Chondrocyte (in vitro differentiated cells): ENCODE measurements around the gene ZSCAN20. TPM values are rescaled to one million over a fixed set of nuclear protein-coding genes. Genes with fewer than 3 reads are reported as not detected.
"Not testable (repeated sequence)": the region's sequence is repeated elsewhere in the genome, so short reads cannot be mapped to it uniquely, and the experiment has no call there.

Experiments
- DNase-seq: peaks from one replicate; pipeline ENCODE4 v3.0.0; 2021; ENCODE audit warnings: mixed read lengths, low spot score
- H3K27ac Mint-ChIP-seq: one replicate; pipeline ENCODE4 v1.8.0; 2021; ENCODE audit warnings: mild to moderate bottlenecking, moderate library complexity, mixed read lengths; ENCODE audit not compliant: unreplicated experiment
- H3K27me3 Mint-ChIP-seq: 2 replicates; pipeline ENCODE4 v1.8.0; 2021; ENCODE audit warnings: low read depth, mixed read lengths
- H3K36me3 Mint-ChIP-seq: 2 replicates; pipeline ENCODE4 v1.8.0; 2021; ENCODE audit warnings: low read depth, mixed read lengths
- H3K4me1 Mint-ChIP-seq: 2 replicates; pipeline ENCODE4 v1.8.0; 2021; ENCODE audit warnings: low read depth, mild to moderate bottlenecking, mixed read lengths
- H3K4me3 Mint-ChIP-seq: one replicate; pipeline ENCODE4 v1.8.0; 2021; ENCODE audit warnings: mild to moderate bottlenecking, moderate library complexity, mixed read lengths; ENCODE audit not compliant: unreplicated experiment
- H3K9me3 Mint-ChIP-seq: 2 replicates; pipeline ENCODE4 v1.8.0; 2021; ENCODE audit warnings: low read depth, mixed read lengths
- total RNA-seq: library from RNA; stranded (reverse); gene quantifications from 3 replicates; pipeline ENCODE4 v1.2.1, GENCODE V29; 2021
- TF ChIP-seq, protein P1 (sequence below): fragments of 200-600 bp; sonication (generic); IDR thresholded peaks from 2 replicates; pipeline ENCODE4 v1.5.0; 2021; ENCODE audit warnings: antibody characterized with exemption, mild to moderate bottlenecking, moderate library complexity

ZSCAN20 gene
- total RNA-seq, 1 donor from 2014 or later = 4.4 TPM

DNA sequence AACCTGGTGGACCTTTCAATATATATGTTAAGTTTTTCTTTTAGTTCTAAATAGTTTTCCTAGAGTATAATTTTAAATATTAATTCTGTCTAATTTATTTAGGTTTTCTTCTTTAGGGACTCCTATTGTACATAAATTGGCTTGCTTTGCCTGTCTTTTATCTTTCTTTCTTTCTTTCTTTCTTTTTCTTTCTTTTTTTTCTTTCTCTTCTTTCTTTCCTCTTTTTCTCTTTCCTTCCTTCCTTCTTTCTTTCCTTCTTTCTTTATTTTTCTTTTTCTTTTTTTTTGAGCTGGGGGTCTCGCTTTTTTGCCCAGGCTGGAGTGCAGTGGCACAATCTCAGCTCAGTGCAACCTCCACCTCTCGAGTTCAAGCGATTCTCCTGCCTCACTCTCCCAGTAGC lies 35.2 kb downstream of the ZSCAN20 start:
- H3K27ac Mint-ChIP-seq = no peak overlapping the region
- peaks cover 1% of the 10 kb centered on the region for H3K4me1 Mint-ChIP-seq
- no peak overlapping the region for H3K4me3 Mint-ChIP-seq
- H3K9me3 Mint-ChIP-seq = peaks cover 8% of the 10 kb centered on the region
- H3K36me3 Mint-ChIP-seq = peaks cover 5% of the 10 kb centered on the region
- TF ChIP-seq, protein P1, sequence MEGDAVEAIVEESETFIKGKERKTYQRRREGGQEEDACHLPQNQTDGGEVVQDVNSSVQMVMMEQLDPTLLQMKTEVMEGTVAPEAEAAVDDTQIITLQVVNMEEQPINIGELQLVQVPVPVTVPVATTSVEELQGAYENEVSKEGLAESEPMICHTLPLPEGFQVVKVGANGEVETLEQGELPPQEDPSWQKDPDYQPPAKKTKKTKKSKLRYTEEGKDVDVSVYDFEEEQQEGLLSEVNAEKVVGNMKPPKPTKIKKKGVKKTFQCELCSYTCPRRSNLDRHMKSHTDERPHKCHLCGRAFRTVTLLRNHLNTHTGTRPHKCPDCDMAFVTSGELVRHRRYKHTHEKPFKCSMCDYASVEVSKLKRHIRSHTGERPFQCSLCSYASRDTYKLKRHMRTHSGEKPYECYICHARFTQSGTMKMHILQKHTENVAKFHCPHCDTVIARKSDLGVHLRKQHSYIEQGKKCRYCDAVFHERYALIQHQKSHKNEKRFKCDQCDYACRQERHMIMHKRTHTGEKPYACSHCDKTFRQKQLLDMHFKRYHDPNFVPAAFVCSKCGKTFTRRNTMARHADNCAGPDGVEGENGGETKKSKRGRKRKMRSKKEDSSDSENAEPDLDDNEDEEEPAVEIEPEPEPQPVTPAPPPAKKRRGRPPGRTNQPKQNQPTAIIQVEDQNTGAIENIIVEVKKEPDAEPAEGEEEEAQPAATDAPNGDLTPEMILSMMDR = no peak
- H3K27me3 Mint-ChIP-seq = peaks cover 6% of the 10 kb centered on the region
- no peak for DNase-seq

DNA sequence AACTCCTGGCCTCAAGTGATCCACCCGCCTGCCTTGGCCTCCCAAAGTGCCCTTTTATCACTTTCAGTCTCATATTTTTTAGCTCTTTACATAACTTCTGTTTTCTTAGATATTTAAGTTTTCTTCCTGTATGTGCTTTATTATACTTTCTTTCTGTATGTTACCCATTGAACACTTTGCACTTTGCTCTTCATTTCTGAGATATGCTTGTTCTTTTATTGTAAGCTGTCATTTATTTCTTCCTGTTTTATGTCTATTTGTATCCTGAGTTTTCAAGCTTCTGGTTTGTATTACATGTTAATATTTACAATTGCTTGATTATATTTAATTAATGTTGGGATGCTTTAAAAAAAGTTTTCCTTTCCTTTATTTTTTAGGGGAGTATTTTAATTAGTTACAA lies 35.7 kb downstream of the ZSCAN20 start:
- Mint-ChIP-seq H3K36me3 (peaks cover 5% of the 10 kb centered on the region), H3K4me3 (no peak overlapping the region), H3K27me3 (peaks cover 6% of the 10 kb centered on the region), H3K27ac (no peak overlapping the region), H3K9me3 (peaks cover 10% of the 10 kb centered on the region), H3K4me1 (no peaks in the 10 kb centered on the region)
- TF ChIP-seq, protein P1 = no peak
- DNase-seq = no peak

DNA sequence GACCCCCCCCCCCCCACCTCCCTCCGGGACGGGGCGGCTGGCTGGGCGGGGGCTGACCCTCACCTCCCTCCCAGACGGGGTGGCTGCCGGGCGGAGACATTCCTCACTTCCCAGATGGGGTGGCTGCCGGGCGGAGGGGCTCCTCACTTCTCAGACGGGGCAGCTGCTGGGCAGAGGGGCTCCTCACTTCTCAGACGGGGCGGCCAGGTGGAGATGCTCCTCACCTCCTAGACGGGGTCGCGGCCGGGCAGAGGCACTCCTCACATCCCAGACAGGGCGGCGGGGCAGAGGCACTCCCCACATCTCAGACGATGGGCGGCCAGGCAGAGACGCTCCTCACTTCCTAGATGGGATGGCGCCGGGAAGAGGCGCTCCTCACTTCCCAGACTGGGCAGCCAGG lies 36.8 kb downstream of the ZSCAN20 start:
- not testable (repeated sequence) for H3K4me3 Mint-ChIP-seq, H3K27ac Mint-ChIP-seq, H3K4me1 Mint-ChIP-seq, H3K36me3 Mint-ChIP-seq, H3K27me3 Mint-ChIP-seq, DNase-seq
- peaks cover 14% of the 10 kb centered on the region for H3K9me3 Mint-ChIP-seq

DNA sequence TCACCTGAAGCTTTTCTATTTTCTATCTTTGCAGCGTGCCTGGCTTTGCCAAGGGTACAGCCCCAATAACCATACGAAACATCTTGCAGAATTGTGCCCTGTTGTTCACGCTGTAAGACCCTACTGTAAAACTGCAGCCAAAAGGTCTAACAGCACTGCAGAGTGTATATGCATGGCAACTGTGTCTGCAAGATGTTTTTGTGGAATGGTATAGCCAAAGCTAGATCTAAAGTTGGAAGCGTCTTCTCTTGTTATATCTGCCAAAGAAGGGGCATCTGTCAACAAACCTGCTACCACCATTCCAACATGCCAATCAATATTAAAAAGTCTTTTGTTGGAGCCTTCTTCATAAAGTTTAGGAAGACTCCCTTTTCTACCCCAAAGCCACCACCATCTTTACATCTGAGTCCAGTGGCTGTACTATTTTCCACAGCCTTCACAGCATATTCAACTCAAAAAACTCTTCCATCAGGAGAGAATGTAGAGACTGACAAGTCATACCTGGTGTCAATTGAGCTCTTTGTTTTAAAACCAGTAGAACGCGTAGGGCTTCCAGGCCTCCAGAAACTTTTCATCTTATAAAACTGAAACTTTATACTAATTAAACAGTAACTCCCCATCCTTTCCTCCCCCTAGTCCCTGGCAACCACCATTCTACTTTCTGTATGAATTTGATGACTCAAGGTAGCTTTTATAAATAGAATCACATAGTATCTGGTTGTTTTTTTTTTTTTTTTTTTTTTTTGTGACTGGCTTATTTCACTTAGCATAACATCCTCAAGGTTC lies 40.0 kb downstream of the ZSCAN20 start:
- H3K27me3 Mint-ChIP-seq = peaks cover 23% of the 10 kb centered on the region
- H3K36me3 Mint-ChIP-seq = peaks cover 3% of the 10 kb centered on the region
- peaks cover 10% of the 10 kb centered on the region for H3K9me3 Mint-ChIP-seq
- no peak overlapping the region for H3K27ac Mint-ChIP-seq
- DNase-seq = no peak
- H3K4me1 Mint-ChIP-seq = no peaks in the 10 kb centered on the region
- TF ChIP-seq, protein P1 = no peak
- no peak overlapping the region for H3K4me3 Mint-ChIP-seq

DNA sequence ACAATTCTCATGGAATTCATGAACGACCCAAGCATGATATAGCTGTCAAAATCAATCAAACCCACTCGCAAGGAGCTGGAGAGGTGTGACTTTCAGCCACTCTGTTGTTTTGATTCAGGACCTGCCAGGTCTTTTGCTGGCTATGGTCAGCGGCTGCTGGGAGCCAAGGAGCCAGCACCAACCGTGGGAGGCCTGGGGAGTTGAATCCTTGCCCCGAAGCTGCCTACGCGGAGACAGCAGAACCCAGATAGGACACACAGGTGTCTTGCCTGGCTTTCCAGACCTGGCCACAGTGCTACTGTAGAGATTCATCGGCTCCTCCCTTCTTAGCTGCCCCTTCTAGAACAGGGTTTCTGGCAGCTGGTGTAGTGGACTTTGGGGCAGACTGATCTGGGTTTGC lies 42.7 kb downstream of the ZSCAN20 start:
- no peak overlapping the region for H3K27ac Mint-ChIP-seq
- H3K4me3 Mint-ChIP-seq = no peak overlapping the region
- H3K4me1 Mint-ChIP-seq = no peaks in the 10 kb centered on the region
- peaks cover 31% of the 10 kb centered on the region for H3K27me3 Mint-ChIP-seq
- peaks cover 6% of the 10 kb centered on the region for H3K9me3 Mint-ChIP-seq
- TF ChIP-seq, protein P1 = no peak
- DNase-seq = no peak
- H3K36me3 Mint-ChIP-seq = no peaks in the 10 kb centered on the region

DNA sequence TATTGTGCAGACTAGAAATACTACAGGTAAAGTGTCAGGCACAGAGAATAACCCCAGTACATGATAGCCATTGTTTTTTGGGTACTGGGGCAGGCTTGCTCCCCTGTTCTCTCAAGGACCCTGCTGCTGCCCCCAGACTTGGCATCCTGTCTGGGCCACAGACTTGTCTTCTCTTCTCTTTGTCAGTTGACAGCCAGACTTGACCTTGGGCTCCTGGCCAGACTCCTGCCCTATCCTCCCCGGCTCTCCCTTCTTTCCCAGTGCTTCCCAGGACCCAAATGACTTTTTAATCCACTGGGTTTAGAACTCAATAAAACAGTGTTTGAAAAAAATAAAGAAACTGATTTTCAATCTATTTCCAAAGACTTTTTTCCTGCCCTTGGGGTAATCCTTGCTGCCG lies 43.2 kb downstream of the ZSCAN20 start:
- Mint-ChIP-seq H3K27me3 (peaks cover 28% of the 10 kb centered on the region), H3K4me3 (no peak overlapping the region), H3K9me3 (peaks cover 6% of the 10 kb centered on the region), H3K27ac (no peak overlapping the region), H3K36me3 (no peaks in the 10 kb centered on the region), H3K4me1 (no peaks in the 10 kb centered on the region)
- no peak for DNase-seq
- TF ChIP-seq, protein P1 = no peak
